Amygdala (tissue), 56 donors: ENCODE results near the gene UNC5C.
A peak's percentile ranks its signal among the peaks of the same experiment; 100 is the strongest.

Experiments
- DNase-seq, 56 donors: peaks; one replicate each; lab custom pipeline; 2025; lab: John Stamatoyannopoulos, UW

Gene UNC5C

DNA sequence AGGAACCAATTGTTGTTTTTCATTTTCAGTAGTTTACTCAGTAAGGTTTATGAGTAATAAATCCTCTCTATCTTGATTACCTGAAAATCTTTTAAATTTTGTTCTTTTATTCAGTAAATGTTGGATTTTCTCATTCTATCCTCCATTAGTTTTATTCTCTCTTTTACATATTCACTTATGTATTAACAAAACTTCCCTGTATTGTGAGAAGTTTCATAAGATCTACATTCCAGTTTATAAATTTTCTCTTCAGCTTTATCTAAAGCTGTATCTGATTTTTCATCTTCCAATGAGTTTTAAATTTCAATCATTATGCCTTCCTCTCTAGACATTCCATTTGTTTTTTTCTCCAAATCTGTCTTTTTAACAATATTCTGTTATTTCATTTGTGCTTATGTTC lies 310.2 kb downstream of the UNC5C start:
- no peak for DNase-seq

- DNase-seq: peak in 28 of 56 donors; percentile 4 to 79 (median 45)
Observed at GRCh38 chr4:95232358-95233156, 316.2 kb downstream of the UNC5C start.

- DNase-seq: no peak
Observed at GRCh38 chr4:95231681-95232080, 317.1 kb downstream of the UNC5C start.

- DNase-seq: no peak
Observed at GRCh38 chr4:95225849-95226248, 322.9 kb downstream of the UNC5C start.

- DNase-seq: no peak
Observed at GRCh38 chr4:95224402-95224801, 324.4 kb downstream of the UNC5C start.

DNA sequence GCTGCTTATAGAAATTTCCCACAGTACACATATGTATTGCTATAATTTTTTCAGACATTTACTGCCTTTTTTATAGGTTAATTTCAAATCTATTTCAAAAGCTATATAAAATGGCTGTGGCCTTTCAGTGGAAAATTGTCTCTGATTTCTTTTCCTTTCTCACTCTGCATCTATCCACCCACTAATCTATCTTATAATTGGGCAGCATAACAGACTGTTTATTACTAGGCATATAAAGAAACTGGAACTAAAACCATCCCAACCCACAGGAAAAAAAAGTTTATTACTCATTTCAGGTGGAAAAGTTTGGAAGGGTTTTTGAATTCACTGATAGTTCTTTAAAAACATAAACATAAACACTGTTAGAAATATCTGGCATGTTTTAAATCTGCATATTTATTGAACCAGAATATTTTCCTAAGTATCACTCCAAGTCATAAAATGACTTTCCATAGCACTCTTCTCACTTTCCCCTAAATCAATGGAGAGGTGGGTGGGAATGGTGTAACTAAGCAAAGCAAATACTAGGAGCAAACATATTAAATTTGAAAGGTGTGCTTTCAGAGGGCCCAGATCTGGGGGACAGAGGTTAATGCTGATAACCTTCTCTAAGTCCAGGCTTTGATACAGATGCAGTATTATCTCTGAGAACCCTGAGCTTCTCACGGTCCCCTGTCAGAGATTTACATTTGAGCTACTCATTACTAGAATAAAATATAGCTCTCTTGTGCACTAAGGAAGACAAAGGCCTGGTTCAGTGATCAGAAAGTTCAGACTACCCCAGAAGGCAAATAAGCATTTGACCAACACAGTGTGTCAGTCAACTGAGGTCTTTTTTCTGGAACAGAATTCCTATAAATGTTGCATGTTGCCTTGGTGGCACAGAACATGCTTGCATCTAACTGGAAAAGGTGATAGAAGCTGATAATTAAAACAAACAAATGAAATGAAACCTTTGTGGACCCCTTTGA lies 328.3 kb downstream of the UNC5C start:
- no peak for DNase-seq

GRCh38 chr4:95219109-95219508 lies 329.7 kb downstream of the UNC5C start:
- DNase-seq: no peak

GRCh38 chr4:95217197-95217596 lies 331.6 kb downstream of the UNC5C start:
- DNase-seq: no peak

DNA sequence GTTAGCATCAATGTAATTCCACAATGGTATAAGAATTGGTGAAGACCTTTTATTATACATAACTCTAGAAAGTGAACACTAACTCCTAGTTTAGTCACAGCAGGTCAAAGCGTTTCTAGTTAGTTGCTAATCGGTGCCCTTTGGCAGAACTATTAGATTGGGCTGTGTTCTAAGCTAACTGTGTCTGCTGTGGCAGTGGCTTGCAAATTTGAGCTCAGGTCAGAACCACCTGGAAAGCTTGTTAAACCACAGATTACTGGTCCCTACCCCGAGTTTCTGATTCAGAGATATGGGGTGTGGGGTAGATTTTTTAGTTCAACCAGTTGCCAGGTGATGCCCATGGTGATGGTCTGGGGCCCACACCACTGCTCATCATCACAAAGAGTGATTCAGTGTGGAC lies 332.1 kb downstream of the UNC5C start:
- no peak for DNase-seq

GRCh38 chr4:95215991-95216605 lies 332.7 kb downstream of the UNC5C start:
- DNase-seq: no peak

DNA sequence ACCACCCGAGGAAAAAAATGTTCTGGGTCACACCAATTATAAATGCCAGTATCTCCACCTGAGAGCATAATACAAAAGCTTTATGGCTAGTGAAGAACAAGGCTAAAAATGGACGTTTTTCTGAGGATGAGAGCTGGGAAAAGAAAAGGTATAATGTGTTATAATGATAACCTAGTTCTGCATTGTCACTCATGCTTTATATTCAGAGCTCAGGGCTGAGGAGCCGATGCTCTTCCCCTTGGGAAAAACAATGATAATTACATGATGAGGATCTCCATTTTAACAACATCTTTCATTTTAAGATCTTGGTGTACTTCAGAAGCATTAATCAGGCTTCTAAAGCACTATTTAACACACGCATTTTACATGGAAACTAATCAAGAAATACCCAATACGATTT lies 333.7 kb downstream of the UNC5C start:
- no peak for DNase-seq

DNA sequence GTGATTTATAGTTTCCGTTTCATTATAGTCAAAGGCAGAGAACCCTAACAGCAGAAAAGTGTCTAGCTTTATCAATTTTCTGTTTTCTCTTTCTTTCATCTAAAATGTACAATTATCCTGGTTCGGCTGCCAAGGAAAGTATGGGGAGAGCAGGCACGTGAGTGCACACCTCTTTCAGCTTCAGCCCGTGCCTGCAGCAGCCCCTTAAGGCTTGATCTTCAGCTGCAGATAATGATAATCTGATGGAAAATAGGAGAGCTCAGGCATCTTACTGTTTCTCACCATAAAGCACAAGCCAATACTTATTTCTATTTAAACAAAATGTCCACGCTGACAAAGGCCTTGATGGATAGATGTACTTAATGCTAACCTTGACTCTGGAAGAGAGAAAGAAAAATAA lies 334.4 kb downstream of the UNC5C start:
- no peak for DNase-seq

GRCh38 chr4:95213366-95213765 lies 335.4 kb downstream of the UNC5C start:
- DNase-seq: peak in 20 of 56 donors; percentile 4 to 54 (median 26)

- DNase-seq: no peak
Observed at GRCh38 chr4:95212692-95213091, 336.1 kb downstream of the UNC5C start.

- DNase-seq: no peak
Observed at GRCh38 chr4:95209927-95210326, 338.8 kb downstream of the UNC5C start.

- DNase-seq: peak in 4 of 56 donors; percentile 4 to 26 (median 22)
Observed at GRCh38 chr4:95204873-95205272, 343.9 kb downstream of the UNC5C start.

- DNase-seq: peak in 6 of 56 donors; percentile 9 to 25 (median 14)
Observed at GRCh38 chr4:95204267-95204844, 344.4 kb downstream of the UNC5C start.

GRCh38 chr4:95198961-95199360 lies 349.8 kb downstream of the UNC5C start:
- DNase-seq: no peak

GRCh38 chr4:95197353-95197752 lies 351.4 kb downstream of the UNC5C start:
- no peak for DNase-seq

DNA sequence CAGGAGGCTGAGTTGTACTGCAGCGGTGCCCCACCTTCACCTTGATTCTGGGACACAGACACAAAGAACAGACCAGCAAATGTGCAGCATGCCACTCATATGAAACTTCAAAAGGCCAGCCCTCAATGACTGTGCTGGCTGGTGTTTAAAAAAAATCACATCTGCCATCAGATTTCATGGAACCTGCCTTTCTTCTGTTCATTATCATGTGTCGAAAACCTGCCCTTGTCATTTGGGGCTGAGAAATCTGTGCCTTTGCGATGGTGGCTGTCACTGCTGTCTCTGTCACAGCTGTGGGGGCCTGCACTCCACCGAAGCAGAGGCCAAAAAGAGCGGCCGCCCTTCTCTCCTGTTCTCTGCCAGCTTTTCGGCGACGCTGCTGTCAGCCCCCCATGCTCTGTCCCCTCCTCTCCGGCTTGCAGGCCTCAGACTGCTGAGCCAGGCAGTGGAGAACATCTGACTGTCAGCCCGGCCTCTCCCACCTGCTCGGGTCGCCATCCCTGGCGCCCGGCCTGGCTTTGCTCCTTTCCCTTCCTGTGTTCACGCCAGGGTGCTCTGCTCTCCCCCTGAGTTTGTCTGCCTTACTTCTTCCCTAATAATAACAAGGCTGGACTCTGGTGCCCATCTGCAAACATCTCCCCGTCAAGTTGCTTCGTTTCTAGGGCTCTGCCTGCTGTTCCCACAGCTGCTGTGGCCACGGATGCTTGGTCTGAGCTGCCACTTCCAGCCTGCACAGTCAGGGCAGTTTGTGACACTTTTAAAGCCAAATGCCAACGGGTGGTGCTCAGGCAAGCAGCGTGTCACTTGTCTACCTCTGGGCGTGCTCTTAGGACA lies 355.2 kb downstream of the UNC5C start:
- peak in 29 of 56 donors; percentile 7 to 63 (median 37) for DNase-seq
